ENCODE results near the gene MXD3.

MXD3 gene

GRCh38 chr5:177304392-177305119 lies 7.1 kb downstream of the MXD3 start:
- in situ Hi-C loops (cut with MboI; ENCODE audit: low sequenced_read_pairs): no loop called here

- in situ Hi-C loops (cut with MboI; ENCODE audit: low sequenced_read_pairs): no loop called here
Measured at GRCh38 chr5:177303925-177304391, 7.7 kb downstream of the MXD3 start.

GRCh38 chr5:177303121-177303924 lies 8.4 kb downstream of the MXD3 start, which contains the start of the genes PRELID1 and RAB24:
PRELID1 (plus strand) TSS chr5:177303799; CDS start chr5:177303986, 187 bp downstream.
RAB24 (minus strand) TSS chr5:177303719; CDS start chr5:177303288, 431 bp downstream.
- in situ Hi-C loops (cut with MboI; ENCODE audit: low sequenced_read_pairs): no loop called here

- in situ Hi-C loops (cut with MboI; ENCODE audit: low sequenced_read_pairs): no loop called here
Measured at GRCh38 chr5:177302354-177303110, 9.2 kb downstream of the MXD3 start.

GRCh38 chr5:177301503-177302165 lies 10.1 kb downstream of the MXD3 start:
- in situ Hi-C loops (cut with MboI; ENCODE audit: low sequenced_read_pairs): no loop called here

GRCh38 chr5:177300951-177301350 lies 10.7 kb downstream of the MXD3 start:
- in situ Hi-C loops (cut with MboI; ENCODE audit: low sequenced_read_pairs): no loop called here

GRCh38 chr5:177300236-177300880 lies 11.3 kb downstream of the MXD3 start:
- in situ Hi-C loops (cut with MboI; ENCODE audit: low sequenced_read_pairs): no loop called here

GRCh38 chr5:177299697-177300096 lies 12.0 kb downstream of the MXD3 start:
- in situ Hi-C loops (cut with MboI; ENCODE audit: low sequenced_read_pairs): no loop called here

GRCh38 chr5:177297922-177298321 lies 13.8 kb downstream of the MXD3 start:
- in situ Hi-C loops (cut with MboI; ENCODE audit: low sequenced_read_pairs): no loop called here

- in situ Hi-C loops (cut with MboI; ENCODE audit: low sequenced_read_pairs): no loop called here
Measured at GRCh38 chr5:177296581-177296980, 15.1 kb downstream of the MXD3 start.

- in situ Hi-C loops (cut with MboI; ENCODE audit: low sequenced_read_pairs): no loop called here
Measured at GRCh38 chr5:177295924-177296323, 15.8 kb downstream of the MXD3 start.

- in situ Hi-C loops (cut with MboI; ENCODE audit: low sequenced_read_pairs): no loop called here
Measured at GRCh38 chr5:177294632-177295031, 17.1 kb downstream of the MXD3 start.

- in situ Hi-C loops (cut with MboI; ENCODE audit: low sequenced_read_pairs): no loop called here
Measured at GRCh38 chr5:177293819-177294581, 17.7 kb downstream of the MXD3 start.

GRCh38 chr5:177291735-177292134 lies 20.0 kb downstream of the MXD3 start:
- in situ Hi-C loops (cut with MboI; ENCODE audit: low sequenced_read_pairs): no loop called here

- in situ Hi-C loops (cut with MboI; ENCODE audit: low sequenced_read_pairs): no loop called here
Measured at GRCh38 chr5:177290816-177291596, 20.7 kb downstream of the MXD3 start.

- in situ Hi-C loops (cut with MboI; ENCODE audit: low sequenced_read_pairs): no loop called here
Measured at GRCh38 chr5:177288191-177288590, 23.5 kb downstream of the MXD3 start.

GRCh38 chr5:177276886-177277285 lies 34.8 kb downstream of the MXD3 start:
- in situ Hi-C loops (cut with MboI; ENCODE audit: low sequenced_read_pairs): no loop called here

- in situ Hi-C loops (cut with MboI; ENCODE audit: low sequenced_read_pairs): no loop called here
Measured at GRCh38 chr5:177275883-177276282, 35.8 kb downstream of the MXD3 start.

GRCh38 chr5:177271113-177271512 lies 40.6 kb downstream of the MXD3 start:
- in situ Hi-C loops (cut with MboI; ENCODE audit: low sequenced_read_pairs): no loop called here

All from HL-60/S4 (cell line).